ENCODE data around the gene ITPK1.

ITPK1 gene

DNA sequence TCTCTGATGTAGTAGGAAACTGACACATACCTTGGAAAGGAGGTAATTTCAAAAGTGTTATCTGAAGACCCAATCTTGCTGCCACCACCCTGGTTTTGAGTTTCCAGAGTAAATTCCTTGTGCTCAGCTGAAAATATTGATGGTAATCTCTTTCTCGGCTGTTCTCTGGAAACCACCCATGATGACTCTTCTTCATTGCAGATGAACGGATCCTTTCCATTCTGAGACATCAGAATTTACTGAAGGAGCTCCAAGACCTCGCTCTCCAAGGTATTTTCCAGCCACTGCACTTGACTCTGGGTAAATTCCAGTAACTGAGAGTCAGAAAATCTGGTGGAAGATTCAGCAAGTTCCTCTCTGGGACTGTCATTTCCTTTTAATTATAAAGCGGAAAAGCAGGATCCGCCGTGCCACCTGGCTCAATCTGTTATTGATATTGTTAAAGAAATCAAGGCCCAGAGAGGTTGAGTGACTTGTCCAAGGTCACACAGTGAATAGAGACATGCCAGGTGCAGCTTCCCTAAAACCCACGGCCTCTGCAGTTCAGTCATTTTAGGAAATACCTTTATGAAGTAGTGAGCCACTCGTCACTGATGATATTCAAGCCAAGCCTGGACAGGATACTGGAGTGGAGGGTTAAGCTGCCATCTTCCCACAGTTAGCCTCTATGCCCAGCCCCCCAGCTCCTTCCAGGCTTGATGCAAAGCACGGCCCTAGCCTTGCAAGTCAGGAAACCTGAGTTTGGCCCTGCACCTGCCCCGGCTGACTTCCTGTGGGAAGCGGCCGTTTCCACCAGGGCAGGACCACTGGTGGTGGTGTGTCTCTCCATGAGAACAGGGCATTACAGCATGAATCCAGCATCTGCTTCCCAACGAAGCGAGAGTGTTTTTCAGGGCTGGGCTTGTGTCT is 188.1 kb downstream of the ITPK1 start:
- H3K4me3 ChIP-seq (ENCODE audit: low read length) = no peak overlapping the region
- TF ChIP-seq, protein P1, sequence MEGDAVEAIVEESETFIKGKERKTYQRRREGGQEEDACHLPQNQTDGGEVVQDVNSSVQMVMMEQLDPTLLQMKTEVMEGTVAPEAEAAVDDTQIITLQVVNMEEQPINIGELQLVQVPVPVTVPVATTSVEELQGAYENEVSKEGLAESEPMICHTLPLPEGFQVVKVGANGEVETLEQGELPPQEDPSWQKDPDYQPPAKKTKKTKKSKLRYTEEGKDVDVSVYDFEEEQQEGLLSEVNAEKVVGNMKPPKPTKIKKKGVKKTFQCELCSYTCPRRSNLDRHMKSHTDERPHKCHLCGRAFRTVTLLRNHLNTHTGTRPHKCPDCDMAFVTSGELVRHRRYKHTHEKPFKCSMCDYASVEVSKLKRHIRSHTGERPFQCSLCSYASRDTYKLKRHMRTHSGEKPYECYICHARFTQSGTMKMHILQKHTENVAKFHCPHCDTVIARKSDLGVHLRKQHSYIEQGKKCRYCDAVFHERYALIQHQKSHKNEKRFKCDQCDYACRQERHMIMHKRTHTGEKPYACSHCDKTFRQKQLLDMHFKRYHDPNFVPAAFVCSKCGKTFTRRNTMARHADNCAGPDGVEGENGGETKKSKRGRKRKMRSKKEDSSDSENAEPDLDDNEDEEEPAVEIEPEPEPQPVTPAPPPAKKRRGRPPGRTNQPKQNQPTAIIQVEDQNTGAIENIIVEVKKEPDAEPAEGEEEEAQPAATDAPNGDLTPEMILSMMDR (conservative IDR thresholded peaks at IDR 0.05; ENCODE audit: low read length) = no peak
- DNase-seq (ENCODE audit: low read depth) = no peak

DNA sequence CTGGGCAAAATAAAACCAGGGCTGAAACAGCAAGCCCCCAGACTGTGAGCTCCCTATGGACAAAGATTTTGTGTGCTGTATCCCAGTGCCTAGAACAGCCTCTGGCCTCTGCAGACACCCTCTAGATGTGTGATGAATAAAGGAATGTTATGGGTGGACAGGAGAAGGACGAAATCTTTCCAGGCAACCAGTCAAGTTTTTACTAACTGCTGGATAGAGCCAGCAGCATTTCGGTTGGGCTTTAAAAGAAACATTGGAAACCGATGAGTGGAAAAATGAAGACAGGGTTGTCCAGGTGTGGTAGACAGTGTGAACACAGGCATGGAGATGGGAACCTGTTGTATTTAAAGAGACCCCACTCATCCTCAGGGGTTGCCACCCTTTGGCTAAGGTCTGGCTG is 188.8 kb downstream of the ITPK1 start:
- no peak overlapping the region for H3K4me3 ChIP-seq (ENCODE audit: low read length)
- TF ChIP-seq, protein P1 (conservative IDR thresholded peaks at IDR 0.05; ENCODE audit: low read length) = no peak
- DNase-seq (ENCODE audit: low read depth) = no peak

DNA sequence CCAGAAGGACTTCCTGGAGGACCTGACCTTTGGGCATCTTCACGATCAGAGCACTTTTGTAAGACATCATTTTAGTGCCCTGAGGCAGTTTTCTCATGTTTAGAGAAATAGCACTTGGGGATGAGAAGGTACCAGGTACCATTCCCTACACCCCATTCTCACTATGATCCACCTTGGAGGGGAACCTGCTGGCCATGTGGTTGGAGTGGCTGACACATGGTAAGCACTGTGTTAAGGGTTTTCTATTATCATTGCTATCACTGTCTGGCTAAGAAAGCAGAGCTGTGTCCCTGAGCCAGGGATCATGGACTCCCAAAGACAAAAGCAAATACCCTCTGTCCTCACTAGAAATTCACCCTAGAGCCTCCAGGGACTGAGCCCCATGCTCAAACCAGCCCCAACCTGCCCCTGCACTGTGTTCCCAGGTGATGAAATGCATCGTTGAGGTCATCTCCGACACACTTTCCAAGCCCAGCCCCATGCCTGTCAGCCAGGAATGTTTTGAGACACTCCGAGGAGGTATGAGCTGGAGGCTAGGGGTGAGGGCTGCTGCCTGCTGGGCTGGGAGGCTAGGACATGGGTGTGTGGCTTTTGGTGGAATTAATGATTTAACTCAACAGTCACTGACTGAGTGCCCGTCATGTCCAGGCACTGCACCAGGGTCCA is 189.4 kb downstream of the ITPK1 start:
- TF ChIP-seq, protein P1 (conservative IDR thresholded peaks at IDR 0.05; ENCODE audit: low read length) = no peak
- no peak for DNase-seq (ENCODE audit: low read depth)
- H3K4me3 ChIP-seq (ENCODE audit: low read length) = no peak overlapping the region

DNA sequence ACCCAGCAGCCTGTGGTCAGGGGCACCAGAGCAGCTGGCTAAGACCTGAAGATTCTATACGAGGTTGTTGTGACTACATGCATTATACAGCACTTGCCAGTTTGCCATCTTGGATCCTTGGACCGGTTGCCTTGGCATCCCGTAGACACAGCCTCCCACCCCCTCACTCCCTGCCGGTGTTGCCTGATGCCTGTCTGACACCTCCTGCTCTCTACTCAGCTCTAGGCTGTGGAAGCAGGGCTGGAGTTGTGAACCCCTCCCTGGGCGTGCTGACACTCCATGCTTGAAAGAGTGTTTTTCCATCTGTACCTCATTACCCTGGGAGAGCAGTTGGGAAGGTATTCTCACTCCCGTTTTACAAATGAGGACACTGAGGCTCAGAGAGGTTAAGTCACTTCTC is 190.3 kb downstream of the ITPK1 start:
- no peak for DNase-seq (ENCODE audit: low read depth)
- TF ChIP-seq, protein P1 (conservative IDR thresholded peaks at IDR 0.05; ENCODE audit: low read length) = no peak
- no peak overlapping the region for H3K4me3 ChIP-seq (ENCODE audit: low read length)

DNA sequence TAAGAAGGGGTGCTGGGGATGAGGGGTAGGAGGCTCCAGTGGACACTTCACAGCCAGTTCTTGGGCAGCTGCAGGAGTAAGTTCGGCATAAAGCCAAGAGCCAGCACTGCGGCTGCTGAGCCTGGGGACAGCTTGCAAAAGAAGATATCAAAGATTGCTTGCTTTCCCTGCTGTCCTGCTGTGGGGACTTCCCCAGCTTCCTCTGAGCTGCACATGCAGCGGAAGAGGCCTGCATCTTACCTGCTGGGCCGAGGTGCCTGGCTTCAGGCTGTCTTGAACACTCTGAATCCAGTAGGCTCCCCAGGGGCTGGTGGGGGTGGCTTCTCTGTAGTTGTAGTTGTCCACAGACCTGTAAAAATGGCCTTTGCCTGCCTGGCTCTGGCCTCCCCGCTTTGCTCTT is 191.5 kb downstream of the ITPK1 start:
- H3K4me3 ChIP-seq (ENCODE audit: low read length) = no peak overlapping the region
- no peak for DNase-seq (ENCODE audit: low read depth)
- TF ChIP-seq, protein P1 (conservative IDR thresholded peaks at IDR 0.05; ENCODE audit: low read length) = no peak

DNA sequence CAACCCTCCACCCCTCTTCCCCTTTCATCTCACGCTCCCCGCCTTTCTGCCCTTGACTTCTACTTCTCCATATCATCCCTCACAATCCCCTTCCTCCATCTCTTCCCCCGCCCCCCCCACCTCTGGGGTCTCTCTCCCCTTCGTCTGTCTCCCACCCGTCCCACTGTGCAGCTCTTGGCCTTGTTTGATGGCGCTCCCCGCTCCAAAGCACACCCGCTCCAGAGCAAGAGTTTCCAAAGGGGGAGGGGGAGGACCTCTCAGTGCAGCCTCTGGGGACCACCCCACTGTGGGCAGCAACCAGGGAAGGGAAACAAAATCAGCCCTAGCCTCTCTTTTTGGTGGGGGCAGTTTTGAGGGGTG is 192.0 kb downstream of the ITPK1 start:
- no peak overlapping the region for H3K4me3 ChIP-seq (ENCODE audit: low read length)
- TF ChIP-seq, protein P1 (conservative IDR thresholded peaks at IDR 0.05; ENCODE audit: low read length) = no peak
- DNase-seq (ENCODE audit: low read depth) = no peak

All from AG10803 (cell line).